B cell (primary cell): ENCODE measurements around the gene OR2T2.
"Not testable (repeated sequence)": the region's sequence is repeated elsewhere in the genome, so short reads cannot be mapped to it uniquely, and the experiment has no call there.

ENCODE experiments used
- EZH2 ChIP-seq: IDR thresholded peaks from 2 replicates; pipeline ENCODE4 v1.6.1; 2012; ENCODE audit warnings: borderline replicate concordance, low read depth, mild to moderate bottlenecking, moderate library complexity, low read length; ENCODE audit not compliant: insufficient read depth, poor library complexity, severe bottlenecking
- TF ChIP-seq, protein P1 (sequence below): fragments of 200-600 bp; IDR thresholded peaks from one replicate; pipeline ENCODE4 v1.8.0; 2022; ENCODE audit warnings: antibody characterized with exemption, mild to moderate bottlenecking

- TF ChIP-seq, protein P1, sequence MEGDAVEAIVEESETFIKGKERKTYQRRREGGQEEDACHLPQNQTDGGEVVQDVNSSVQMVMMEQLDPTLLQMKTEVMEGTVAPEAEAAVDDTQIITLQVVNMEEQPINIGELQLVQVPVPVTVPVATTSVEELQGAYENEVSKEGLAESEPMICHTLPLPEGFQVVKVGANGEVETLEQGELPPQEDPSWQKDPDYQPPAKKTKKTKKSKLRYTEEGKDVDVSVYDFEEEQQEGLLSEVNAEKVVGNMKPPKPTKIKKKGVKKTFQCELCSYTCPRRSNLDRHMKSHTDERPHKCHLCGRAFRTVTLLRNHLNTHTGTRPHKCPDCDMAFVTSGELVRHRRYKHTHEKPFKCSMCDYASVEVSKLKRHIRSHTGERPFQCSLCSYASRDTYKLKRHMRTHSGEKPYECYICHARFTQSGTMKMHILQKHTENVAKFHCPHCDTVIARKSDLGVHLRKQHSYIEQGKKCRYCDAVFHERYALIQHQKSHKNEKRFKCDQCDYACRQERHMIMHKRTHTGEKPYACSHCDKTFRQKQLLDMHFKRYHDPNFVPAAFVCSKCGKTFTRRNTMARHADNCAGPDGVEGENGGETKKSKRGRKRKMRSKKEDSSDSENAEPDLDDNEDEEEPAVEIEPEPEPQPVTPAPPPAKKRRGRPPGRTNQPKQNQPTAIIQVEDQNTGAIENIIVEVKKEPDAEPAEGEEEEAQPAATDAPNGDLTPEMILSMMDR, result not testable (repeated sequence)
- not testable (repeated sequence) for TF ChIP-seq EZH2
Measured at GRCh38 chr1:248448409-248449074, 3.1 kb downstream of the OR2T2 start.
